ENCODE data around the gene CLEC20A. TPM values are rescaled to one million over a fixed set of nuclear protein-coding genes. Genes with fewer than 3 reads are reported as not detected.

The CLEC20A gene
- total RNA-seq, 1 donor from 2014 or later, result not detected

DNA sequence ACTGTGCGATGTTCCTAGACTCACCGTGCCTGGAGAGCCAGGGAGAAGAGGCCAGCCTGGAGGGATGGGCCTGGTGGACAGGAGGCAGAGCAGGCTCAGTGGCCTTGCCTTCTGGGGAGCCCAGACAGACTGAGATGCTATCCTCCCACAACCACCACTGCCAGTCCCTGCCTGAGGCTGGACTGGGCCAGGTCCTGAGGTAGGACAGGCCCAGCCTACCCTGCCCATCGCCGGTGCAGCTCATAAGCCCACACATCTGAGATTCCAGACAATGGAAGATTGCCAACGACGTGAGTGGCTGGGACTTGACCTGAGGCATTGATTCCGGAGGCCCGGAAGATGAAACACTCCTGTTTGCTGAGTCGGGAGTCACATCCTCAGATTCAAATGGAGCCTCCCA is 5.8 kb downstream of the CLEC20A start:
- TF ChIP-seq, protein P1, sequence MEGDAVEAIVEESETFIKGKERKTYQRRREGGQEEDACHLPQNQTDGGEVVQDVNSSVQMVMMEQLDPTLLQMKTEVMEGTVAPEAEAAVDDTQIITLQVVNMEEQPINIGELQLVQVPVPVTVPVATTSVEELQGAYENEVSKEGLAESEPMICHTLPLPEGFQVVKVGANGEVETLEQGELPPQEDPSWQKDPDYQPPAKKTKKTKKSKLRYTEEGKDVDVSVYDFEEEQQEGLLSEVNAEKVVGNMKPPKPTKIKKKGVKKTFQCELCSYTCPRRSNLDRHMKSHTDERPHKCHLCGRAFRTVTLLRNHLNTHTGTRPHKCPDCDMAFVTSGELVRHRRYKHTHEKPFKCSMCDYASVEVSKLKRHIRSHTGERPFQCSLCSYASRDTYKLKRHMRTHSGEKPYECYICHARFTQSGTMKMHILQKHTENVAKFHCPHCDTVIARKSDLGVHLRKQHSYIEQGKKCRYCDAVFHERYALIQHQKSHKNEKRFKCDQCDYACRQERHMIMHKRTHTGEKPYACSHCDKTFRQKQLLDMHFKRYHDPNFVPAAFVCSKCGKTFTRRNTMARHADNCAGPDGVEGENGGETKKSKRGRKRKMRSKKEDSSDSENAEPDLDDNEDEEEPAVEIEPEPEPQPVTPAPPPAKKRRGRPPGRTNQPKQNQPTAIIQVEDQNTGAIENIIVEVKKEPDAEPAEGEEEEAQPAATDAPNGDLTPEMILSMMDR (IDR thresholded peaks at IDR 0.05; ENCODE audit: insufficient read depth, low read length, poor library complexity, severe bottlenecking), result no peak
- DNase-seq (ENCODE audit: low read depth), result no peak
- no peaks in the 10 kb centered on the region for H3K36me3 ChIP-seq (ENCODE audit: control insufficient read depth, insufficient read depth, low read length)
- no peaks in the 10 kb centered on the region for H3K27me3 ChIP-seq (ENCODE audit: control insufficient read depth, insufficient read depth, low read length)
- H3K4me3 ChIP-seq (ENCODE audit: low read depth, low read length), result no peak overlapping the region

DNA sequence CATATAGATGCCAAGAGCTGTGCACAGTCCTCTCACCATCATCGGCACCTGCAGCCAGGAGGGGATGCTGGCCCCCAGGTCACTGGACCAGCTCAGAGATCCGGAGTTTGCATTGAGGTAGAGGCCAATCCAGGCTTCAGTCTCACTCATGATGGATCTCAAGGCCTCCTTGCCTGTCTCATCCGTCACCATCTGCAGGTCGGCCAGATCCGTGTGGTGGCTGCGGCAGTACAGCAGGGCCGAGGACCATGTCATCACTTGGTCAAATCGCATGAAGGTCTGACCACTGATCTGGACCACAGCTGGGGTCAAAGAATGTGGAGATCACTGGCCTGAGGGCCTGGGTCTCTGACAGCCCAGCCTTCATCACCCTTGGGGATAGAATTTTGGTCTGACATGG is 6.6 kb downstream of the CLEC20A start:
- no peak for DNase-seq (ENCODE audit: low read depth)
- Histone ChIP-seq H3K27me3 (ENCODE audit: control insufficient read depth, insufficient read depth, low read length) (no peaks in the 10 kb centered on the region), H3K36me3 (ENCODE audit: control insufficient read depth, insufficient read depth, low read length) (no peaks in the 10 kb centered on the region), H3K4me3 (ENCODE audit: low read depth, low read length) (no peak overlapping the region)
- TF ChIP-seq, protein P1 (IDR thresholded peaks at IDR 0.05; ENCODE audit: insufficient read depth, low read length, poor library complexity, severe bottlenecking), result no peak

DNA sequence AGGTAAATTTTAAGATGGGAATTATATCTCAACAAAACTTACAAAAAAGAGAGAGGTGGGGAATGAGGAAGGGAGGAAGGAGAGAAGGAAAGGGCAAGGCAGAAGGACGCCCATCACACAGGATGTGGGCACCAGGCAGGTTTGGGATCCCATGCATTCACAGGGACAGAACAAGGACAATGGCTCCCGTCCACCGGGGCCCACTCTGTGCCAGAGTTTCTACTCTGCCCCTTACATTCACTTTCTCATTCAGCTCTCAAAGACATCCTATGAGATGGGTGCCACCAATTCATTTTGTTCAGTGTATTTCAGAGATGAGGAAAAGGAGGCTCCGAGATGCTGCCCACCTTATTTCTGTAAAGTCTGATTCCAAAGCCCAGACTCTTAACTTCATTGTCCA is 7.4 kb downstream of the CLEC20A start:
- Histone ChIP-seq H3K4me3 (ENCODE audit: low read depth, low read length) (no peak overlapping the region), H3K27me3 (ENCODE audit: control insufficient read depth, insufficient read depth, low read length) (no peaks in the 10 kb centered on the region), H3K36me3 (ENCODE audit: control insufficient read depth, insufficient read depth, low read length) (no peaks in the 10 kb centered on the region)
- TF ChIP-seq, protein P1 (IDR thresholded peaks at IDR 0.05; ENCODE audit: insufficient read depth, low read length, poor library complexity, severe bottlenecking), result no peak
- DNase-seq (ENCODE audit: low read depth), result no peak

DNA sequence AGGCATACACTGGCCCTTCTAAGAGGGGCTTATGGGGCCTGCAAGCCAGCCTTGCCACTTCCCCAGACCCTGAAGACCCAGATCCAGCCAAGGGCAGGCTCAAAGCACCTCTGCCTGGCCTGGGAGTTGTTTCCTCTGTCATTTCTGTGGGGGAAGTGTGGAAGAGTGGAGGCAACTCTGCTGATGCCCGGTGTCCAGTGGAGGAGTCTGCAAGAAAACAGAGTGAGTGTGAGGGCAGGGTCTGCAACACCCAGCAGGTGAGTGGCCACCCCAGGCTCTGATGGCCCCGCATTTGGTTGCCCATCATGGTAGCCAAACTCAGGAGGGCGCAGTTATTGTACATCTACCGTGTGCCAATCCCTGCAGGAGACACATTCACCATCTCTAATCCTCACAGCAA is 8.4 kb downstream of the CLEC20A start:
- no peaks in the 10 kb centered on the region for H3K27me3 ChIP-seq (ENCODE audit: control insufficient read depth, insufficient read depth, low read length)
- no peaks in the 10 kb centered on the region for H3K36me3 ChIP-seq (ENCODE audit: control insufficient read depth, insufficient read depth, low read length)
- no peak overlapping the region for H3K4me3 ChIP-seq (ENCODE audit: low read depth, low read length)
- no peak for DNase-seq (ENCODE audit: low read depth)
- TF ChIP-seq, protein P1 (IDR thresholded peaks at IDR 0.05; ENCODE audit: insufficient read depth, low read length, poor library complexity, severe bottlenecking), result no peak

DNA sequence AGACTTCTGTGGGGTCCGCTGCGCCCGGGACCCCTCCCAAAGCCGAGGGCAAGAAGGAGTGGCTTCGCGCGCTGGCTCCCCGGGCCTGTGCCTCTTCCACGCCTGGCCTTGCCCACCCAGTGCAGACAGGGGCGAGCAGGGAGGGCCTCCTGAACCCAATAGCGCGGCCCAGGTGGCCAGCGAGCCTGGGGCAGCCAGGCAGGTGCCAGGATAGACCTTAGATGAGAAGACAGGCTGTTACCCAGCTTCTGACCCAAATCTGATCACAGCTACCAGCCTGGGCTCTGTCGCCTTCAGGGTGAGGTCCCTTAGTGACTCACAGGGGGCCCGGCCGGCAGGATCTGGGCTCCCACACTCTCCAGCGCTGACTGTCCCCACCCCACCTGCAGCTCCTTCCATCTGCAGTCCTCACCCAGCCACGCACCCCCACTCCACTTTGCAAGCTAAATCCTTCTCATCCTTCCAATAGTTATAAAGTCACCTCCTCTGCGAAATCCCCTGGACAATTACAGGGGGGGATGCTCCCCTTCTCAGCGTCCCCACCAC is 9.6 kb downstream of the CLEC20A start:
- TF ChIP-seq, protein P1 (IDR thresholded peaks at IDR 0.05; ENCODE audit: insufficient read depth, low read length, poor library complexity, severe bottlenecking), result no peak
- Histone ChIP-seq H3K36me3 (ENCODE audit: control insufficient read depth, insufficient read depth, low read length) (no peaks in the 10 kb centered on the region), H3K27me3 (ENCODE audit: control insufficient read depth, insufficient read depth, low read length) (no peaks in the 10 kb centered on the region), H3K4me3 (ENCODE audit: low read depth, low read length) (no peak overlapping the region)
- DNase-seq (ENCODE audit: low read depth), result no peak
